ENCODE data around the gene PLCH2. TPM values are rescaled to one million over a fixed set of nuclear protein-coding genes. Genes with fewer than 3 reads are reported as not detected.
A peak's percentile ranks its signal among the peaks of the same experiment; 100 is the strongest.

Gene PLCH2
- total RNA-seq, 4 donors from 2014 or later: 0.29 to 2.2 (median 0.76) TPM

- 70% methylated on average over 2 of the region's 26 CpGs; no CpG with 5 or more reads in 1 of the 2 donors for WGBS, 2 donors
- Histone ChIP-seq H3K4me3 (replicated peaks in 1 of 3) (no peak overlapping the region), H3K27ac (no peak overlapping the region), H3K4me1 (peaks cover 22 to 47% of the 10 kb centered on the region in 2 donors), H3K36me3 (no peaks in the 10 kb centered on the region), H3K27me3 (peaks cover 4% of the 10 kb centered on the region), H3K9me3 (no peaks in the 10 kb centered on the region)
- DNase-seq: peak in 1 of 2 donors; percentile 20
- no peak for TF ChIP-seq POLR2A (IDR thresholded peaks at IDR 0.05)
- TF ChIP-seq CTCF (IDR thresholded peaks at IDR 0.05): no peak
- intact Hi-C loops (cut with DNase I): loop anchor here (10.0 kb wide), 1 partner anchor 339 kb away; no protein-coding TSS in a partner anchor
Measured at GRCh38 chr1:2543543-2544092, 67.5 kb downstream of the PLCH2 start.

GRCh38 chr1:2544093-2544874 lies 68.2 kb downstream of the PLCH2 start:
- no peak overlapping the region for H3K4me3 ChIP-seq (replicated peaks in 1 of 3)
- TF ChIP-seq POLR2A (IDR thresholded peaks at IDR 0.05): no peak
- no peak for TF ChIP-seq CTCF (IDR thresholded peaks at IDR 0.05)
- H3K4me1 ChIP-seq: peaks cover 26 to 53% of the 10 kb centered on the region in 2 donors
- H3K36me3 ChIP-seq: no peaks in the 10 kb centered on the region
- 67 to 69% methylated on average over 21 to 25 of the region's 26 CpGs for WGBS, 2 donors
- no peaks in the 10 kb centered on the region for H3K9me3 ChIP-seq
- H3K27me3 ChIP-seq: peaks cover 4% of the 10 kb centered on the region
- no peak for DNase-seq
- no peak overlapping the region for H3K27ac ChIP-seq
- intact Hi-C loops (cut with DNase I): loop anchor here (10.0 kb wide), 1 partner anchor 339 kb away; no protein-coding TSS in a partner anchor

- Histone ChIP-seq H3K4me1 (peaks cover 27 to 59% of the 10 kb centered on the region in 2 donors), H3K4me3 (replicated peaks in 1 of 3) (no peak overlapping the region), H3K36me3 (no peaks in the 10 kb centered on the region), H3K27ac (peak overlapping the region in 2 of 3 donors; percentile 78 to 91), H3K27me3 (peaks cover 4% of the 10 kb centered on the region), H3K9me3 (no peaks in the 10 kb centered on the region)
- intact Hi-C loops (cut with DNase I): loop anchor here (5.0 to 10.0 kb wide), 2 partner anchors 42 to 340 kb away; partner anchors contain the start of gene PRXL2B
- TF ChIP-seq CTCF (IDR thresholded peaks at IDR 0.05) (no peak), POLR2A (IDR thresholded peaks at IDR 0.05) (no peak)
- 62 to 86% methylated on average over 7 to 9 of the region's 19 CpGs for WGBS, 2 donors
- peak in 1 of 2 donors; percentile 13 for DNase-seq
Measured at GRCh38 chr1:2544875-2545640, 69.0 kb downstream of the PLCH2 start.

- TF ChIP-seq POLR2A (IDR thresholded peaks at IDR 0.05) (peak in 1 of 2 donors; percentile 52), CTCF (IDR thresholded peaks at IDR 0.05) (no peak)
- H3K4me3 ChIP-seq (replicated peaks in 1 of 3): peak overlapping the region in 1 of 3 donors; percentile 56
- H3K4me1 ChIP-seq: peaks cover 27 to 55% of the 10 kb centered on the region in 2 donors
- intact Hi-C loops (cut with DNase I): loop anchor here (2.0 to 10.0 kb wide), 3 partner anchors 41 to 341 kb away; partner anchors contain the start of gene PRXL2B
- peak overlapping the region; percentile 91 to 99 (median 95) for H3K27ac ChIP-seq
- no peaks in the 10 kb centered on the region for H3K9me3 ChIP-seq
- 8 to 25% methylated on average over 2 of the region's 43 CpGs for WGBS, 2 donors
- DNase-seq: peak; percentile 91 to 92
- H3K27me3 ChIP-seq: peaks cover 2% of the 10 kb centered on the region
- no peaks in the 10 kb centered on the region for H3K36me3 ChIP-seq
Measured at GRCh38 chr1:2545754-2546514, 69.8 kb downstream of the PLCH2 start.
